ENCODE results near the gene NEDD4L.

- TF ChIP-seq CTCF (IDR thresholded peaks at IDR 0.05) = no peak
- no peak for TF ChIP-seq EZH2 (IDR thresholded peaks at IDR 0.05; ENCODE audit: borderline replicate concordance, insufficient read depth, low read depth, low read length, poor library complexity, severe bottlenecking)
Measured at GRCh38 chr18:58337285-58337684, 293.3 kb downstream of the NEDD4L start.

All from B cell (primary cell).